HG03571 (cell line): Measurements from ENCODE around the gene FOXS1.

Source experiments
- ATAC-seq: cut with Tn5 transposase; IDR thresholded peaks from one replicate; pipeline ENCODE4 v1.9.1; 2021; ENCODE audit not compliant: unreplicated experiment

FOXS1 gene

DNA sequence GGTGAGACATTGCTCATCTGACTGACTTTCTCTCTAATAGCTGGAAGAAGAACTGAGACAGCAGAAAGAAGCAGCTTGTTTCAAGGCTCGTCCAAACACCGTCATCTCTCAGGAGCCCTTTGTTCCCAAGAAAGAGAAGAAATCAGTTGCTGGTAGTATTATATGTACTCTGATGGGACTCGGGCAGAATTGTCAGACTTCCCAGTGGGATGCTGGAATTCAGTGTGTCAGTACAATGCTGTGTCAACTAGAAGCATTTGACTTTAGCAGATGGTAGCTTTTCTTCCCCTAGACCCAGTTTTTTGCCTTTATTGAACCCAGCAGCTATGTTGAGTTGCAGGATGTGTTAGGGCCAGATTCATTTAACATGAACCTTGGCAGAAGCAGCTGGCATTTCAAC lies 48.0 kb downstream of the FOXS1 start:
- ATAC-seq: no peak
